Measurements from ENCODE around the gene GPA33.

DNA sequence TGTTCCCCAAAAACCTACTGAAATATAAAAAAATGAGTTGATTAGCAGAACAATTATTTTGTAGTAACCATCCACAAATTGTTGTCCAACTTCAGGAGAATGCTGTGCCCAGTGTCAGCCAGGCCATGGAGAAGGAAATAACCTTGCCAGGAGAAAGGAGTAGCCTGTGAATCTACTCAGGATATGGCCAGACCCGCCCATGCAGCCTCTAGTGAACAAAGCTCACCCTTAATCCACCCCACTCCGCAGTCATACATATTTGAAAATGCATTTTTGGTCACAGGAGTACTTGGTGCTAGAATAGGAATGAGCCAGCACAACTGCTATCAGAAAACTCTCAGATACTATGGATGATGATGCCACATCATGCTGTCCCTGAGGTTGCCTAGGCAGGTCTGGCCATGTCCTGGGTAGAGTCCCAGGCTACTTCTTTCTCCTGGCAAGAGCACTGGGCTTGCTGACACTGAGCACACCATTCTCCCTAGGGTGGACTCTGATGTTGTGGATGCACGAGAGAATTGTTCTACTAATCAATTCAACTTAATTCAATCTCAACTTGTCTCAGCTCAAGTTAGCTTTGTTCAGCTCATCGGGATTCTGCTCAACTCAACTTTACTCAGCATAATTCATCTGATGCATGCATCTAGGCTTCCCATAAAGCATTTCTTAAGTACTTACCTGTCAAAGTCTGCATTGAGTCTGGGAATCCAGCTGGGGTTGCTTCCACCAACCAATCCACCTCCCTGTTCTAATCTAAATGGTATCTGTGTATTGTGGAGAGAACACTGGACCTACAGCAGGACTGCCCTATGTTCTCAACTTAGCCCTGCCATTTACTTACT is 21.9 kb upstream of the GPA33 start:
- TF ChIP-seq CSDC2 (CRISPR knock-in tag; IDR thresholded peaks at IDR 0.05), result no peak
- TF ChIP-seq PATZ1 (CRISPR knock-in tag; IDR thresholded peaks at IDR 0.05; ENCODE audit: borderline replicate concordance), result no peak
- no peak for TF ChIP-seq RARB (CRISPR knock-in tag; IDR thresholded peaks at IDR 0.05)
- TF ChIP-seq, protein P1, sequence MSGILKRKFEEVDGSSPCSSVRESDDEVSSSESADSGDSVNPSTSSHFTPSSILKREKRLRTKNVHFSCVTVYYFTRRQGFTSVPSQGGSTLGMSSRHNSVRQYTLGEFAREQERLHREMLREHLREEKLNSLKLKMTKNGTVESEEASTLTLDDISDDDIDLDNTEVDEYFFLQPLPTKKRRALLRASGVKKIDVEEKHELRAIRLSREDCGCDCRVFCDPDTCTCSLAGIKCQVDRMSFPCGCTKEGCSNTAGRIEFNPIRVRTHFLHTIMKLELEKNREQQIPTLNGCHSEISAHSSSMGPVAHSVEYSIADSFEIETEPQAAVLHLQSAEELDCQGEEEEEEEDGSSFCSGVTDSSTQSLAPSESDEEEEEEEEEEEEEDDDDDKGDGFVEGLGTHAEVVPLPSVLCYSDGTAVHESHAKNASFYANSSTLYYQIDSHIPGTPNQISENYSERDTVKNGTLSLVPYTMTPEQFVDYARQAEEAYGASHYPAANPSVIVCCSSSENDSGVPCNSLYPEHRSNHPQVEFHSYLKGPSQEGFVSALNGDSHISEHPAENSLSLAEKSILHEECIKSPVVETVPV (CRISPR knock-in tag; IDR thresholded peaks at IDR 0.05), result no peak
